OCI-LY1 (cell line): ENCODE measurements around the gene PPCDC.

Experiments
- H2AFZ ChIP-seq: fragments of 200-600 bp; sonication (generic), shearing (Covaris generic); 2 replicates; pipeline ENCODE4 v1.6.0; 2014; ENCODE audit warnings: antibody characterized with exemption, mild to moderate bottlenecking, low read length
- H3F3A ChIP-seq: fragments of 200-600 bp; sonication (generic), shearing (Covaris generic); 2 replicates; pipeline ENCODE4 v1.6.0; 2014; ENCODE audit warnings: mild to moderate bottlenecking, antibody characterized with exemption, low read length, moderate library complexity; ENCODE audit not compliant: insufficient read depth
- H3K27ac ChIP-seq: fragments of 200-600 bp; sonication (generic); 2 replicates; pipeline ENCODE4 v1.5.1; 2014; ENCODE audit warnings: low read length, mixed run types, mild to moderate bottlenecking, low read depth; ENCODE audit not compliant: poor library complexity, severe bottlenecking
- H3K27me3 ChIP-seq: fragments of 200-600 bp; sonication (generic); 2 replicates; pipeline ENCODE4 v1.6.0; 2014; ENCODE audit warnings: antibody characterized with exemption, mild to moderate bottlenecking, low read length, moderate library complexity; ENCODE audit not compliant: insufficient read depth
- H3K36me3 ChIP-seq: fragments of 200-600 bp; sonication (generic); 2 replicates; pipeline ENCODE4 v1.6.1; 2014; ENCODE audit warnings: mild to moderate bottlenecking, antibody characterized with exemption, low read length, moderate library complexity, mixed read lengths; ENCODE audit not compliant: insufficient read depth
- H3K4me1 ChIP-seq: fragments of 200-600 bp; sonication (generic); 2 replicates; pipeline ENCODE4 v1.5.1; 2014; ENCODE audit warnings: mild to moderate bottlenecking, low read length, moderate library complexity; ENCODE audit not compliant: insufficient read depth, severe bottlenecking
- H3K4me2 ChIP-seq: fragments of 200-600 bp; sonication (generic), shearing (Covaris generic); 2 replicates; pipeline ENCODE4 v1.6.1; 2014; ENCODE audit warnings: low read length
- H3K4me3 ChIP-seq: fragments of 200-600 bp; sonication (generic); 2 replicates; pipeline ENCODE4 v1.5.1; 2014; ENCODE audit warnings: low read length, low read depth, mild to moderate bottlenecking, mixed read lengths; ENCODE audit not compliant: poor library complexity, severe bottlenecking
- H3K79me2 ChIP-seq: fragments of 200-600 bp; shearing (Covaris generic); 2 replicates; pipeline ENCODE4 v1.6.1; 2016; ENCODE audit warnings: mixed run types, low read length, mixed read lengths; ENCODE audit not compliant: insufficient read depth
- H3K9ac ChIP-seq: fragments of 200-600 bp; sonication (generic), shearing (Covaris generic); 2 replicates; pipeline ENCODE4 v1.6.1; 2014; ENCODE audit warnings: mild to moderate bottlenecking, low read length, mixed read lengths
- H3K9me2 ChIP-seq: fragments of 200-600 bp; sonication (generic), shearing (Covaris generic); 2 replicates; pipeline ENCODE4 v1.6.1; 2014; ENCODE audit warnings: low read depth, mild to moderate bottlenecking, low read length, mixed read lengths
- H3K9me3 ChIP-seq: fragments of 200-600 bp; shearing (Covaris generic); 2 replicates; pipeline ENCODE4 v1.6.1; 2014; ENCODE audit warnings: low read length, mixed read lengths
- H4K20me1 ChIP-seq: fragments of 200-600 bp; sonication (generic), shearing (Covaris generic); 2 replicates; pipeline ENCODE4 v1.6.0; 2016; ENCODE audit warnings: mild to moderate bottlenecking, low read length; ENCODE audit not compliant: insufficient read depth
- EZH2 ChIP-seq: fragments of 200-600 bp; sonication (generic), shearing (Covaris generic); IDR thresholded peaks from 2 replicates; pipeline ENCODE4 v1.8.0; 2017; ENCODE audit warnings: borderline replicate concordance, mixed run types, mild to moderate bottlenecking, antibody characterized with exemption, low read length, moderate library complexity, mixed read lengths
- TF ChIP-seq, protein P1 (sequence below): fragments of 200-600 bp; sonication (generic), shearing (Covaris generic); IDR thresholded peaks from 2 replicates; pipeline ENCODE4 v1.5.1; 2017; ENCODE audit warnings: mild to moderate bottlenecking, antibody characterized with exemption, low read length, moderate library complexity, mixed read lengths

PPCDC gene

DNA sequence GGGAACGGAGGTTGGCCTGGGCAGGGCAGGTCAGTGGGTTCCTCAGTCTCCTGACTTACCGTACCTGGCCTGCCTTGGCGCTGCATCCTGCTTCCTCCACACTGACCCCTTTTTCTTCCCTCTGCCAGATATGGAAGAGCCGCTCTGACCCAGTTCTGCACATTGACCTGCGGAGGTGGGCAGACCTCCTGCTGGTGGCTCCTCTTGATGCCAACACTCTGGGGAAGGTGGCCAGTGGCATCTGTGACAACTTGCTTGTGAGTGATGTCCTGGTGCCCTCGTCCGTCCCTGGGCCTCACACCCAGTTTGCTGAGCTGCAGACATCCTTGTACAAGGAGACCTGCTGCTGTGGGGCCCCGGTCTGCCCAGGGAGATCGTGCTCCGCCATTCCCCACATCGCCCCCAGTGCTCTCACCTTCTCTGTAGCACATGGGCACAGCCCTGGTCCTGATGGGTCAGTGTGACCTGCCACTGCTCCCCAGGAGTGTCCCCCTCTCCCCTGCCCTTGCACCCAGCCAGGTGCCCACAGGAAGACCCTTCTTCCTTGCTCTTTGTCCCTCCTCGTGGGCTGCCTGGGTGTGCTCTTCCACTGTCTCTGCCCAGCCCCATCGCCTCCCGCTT is 21.0 kb downstream of the PPCDC start:
- H3F3A ChIP-seq, result no peaks in the 10 kb centered on the region
- no peaks in the 10 kb centered on the region for H3K9me3 ChIP-seq
- no peak overlapping the region for H3K4me3 ChIP-seq
- peaks cover 36% of the 10 kb centered on the region for H3K4me1 ChIP-seq
- H4K20me1 ChIP-seq, result no peaks in the 10 kb centered on the region
- H3K79me2 ChIP-seq, result no peaks in the 10 kb centered on the region
- H2AFZ ChIP-seq, result no peak overlapping the region
- H3K9me2 ChIP-seq, result no peaks in the 10 kb centered on the region
- TF ChIP-seq EZH2, result no peak
- TF ChIP-seq, protein P1, sequence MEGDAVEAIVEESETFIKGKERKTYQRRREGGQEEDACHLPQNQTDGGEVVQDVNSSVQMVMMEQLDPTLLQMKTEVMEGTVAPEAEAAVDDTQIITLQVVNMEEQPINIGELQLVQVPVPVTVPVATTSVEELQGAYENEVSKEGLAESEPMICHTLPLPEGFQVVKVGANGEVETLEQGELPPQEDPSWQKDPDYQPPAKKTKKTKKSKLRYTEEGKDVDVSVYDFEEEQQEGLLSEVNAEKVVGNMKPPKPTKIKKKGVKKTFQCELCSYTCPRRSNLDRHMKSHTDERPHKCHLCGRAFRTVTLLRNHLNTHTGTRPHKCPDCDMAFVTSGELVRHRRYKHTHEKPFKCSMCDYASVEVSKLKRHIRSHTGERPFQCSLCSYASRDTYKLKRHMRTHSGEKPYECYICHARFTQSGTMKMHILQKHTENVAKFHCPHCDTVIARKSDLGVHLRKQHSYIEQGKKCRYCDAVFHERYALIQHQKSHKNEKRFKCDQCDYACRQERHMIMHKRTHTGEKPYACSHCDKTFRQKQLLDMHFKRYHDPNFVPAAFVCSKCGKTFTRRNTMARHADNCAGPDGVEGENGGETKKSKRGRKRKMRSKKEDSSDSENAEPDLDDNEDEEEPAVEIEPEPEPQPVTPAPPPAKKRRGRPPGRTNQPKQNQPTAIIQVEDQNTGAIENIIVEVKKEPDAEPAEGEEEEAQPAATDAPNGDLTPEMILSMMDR, result no peak
- no peak overlapping the region for H3K27ac ChIP-seq
- H3K27me3 ChIP-seq, result no peaks in the 10 kb centered on the region
- H3K4me2 ChIP-seq, result no peak overlapping the region
- no peak overlapping the region for H3K9ac ChIP-seq
- H3K36me3 ChIP-seq, result peaks cover 56% of the 10 kb centered on the region

DNA sequence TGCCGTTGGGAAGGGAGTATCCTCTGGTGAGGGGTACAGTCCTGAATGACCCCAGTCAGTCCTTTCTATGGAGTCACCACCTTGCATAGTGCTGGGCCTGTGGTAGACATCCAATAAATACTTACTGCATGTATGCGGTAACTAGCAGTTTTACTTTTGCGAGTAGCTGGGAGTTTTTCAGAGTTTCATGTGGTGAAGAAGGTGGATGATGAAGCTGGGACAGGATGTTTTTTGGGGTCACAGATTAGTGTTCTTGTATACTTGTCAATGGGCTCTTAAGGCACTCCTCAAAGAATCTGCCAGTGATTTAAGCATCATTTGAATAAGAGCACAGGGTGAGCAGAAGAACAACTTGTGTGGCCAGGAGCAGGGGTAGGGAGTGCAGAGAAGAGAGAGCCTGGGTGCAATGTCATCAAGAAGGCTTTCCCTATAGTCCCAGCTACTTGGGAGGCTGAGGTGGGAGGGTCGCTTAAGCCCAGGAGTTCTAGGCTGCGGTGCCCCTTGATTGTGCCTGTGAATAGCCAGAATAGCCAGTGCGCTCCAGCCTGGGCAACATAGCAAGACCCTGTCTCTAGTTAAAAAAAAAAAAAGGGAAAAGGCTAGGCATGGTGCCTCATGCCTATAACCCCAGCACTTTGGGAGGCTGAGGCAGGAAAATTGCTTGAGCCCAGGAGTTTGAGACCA is 22.1 kb downstream of the PPCDC start:
- H3K36me3 ChIP-seq, result peaks cover 60% of the 10 kb centered on the region
- H3K79me2 ChIP-seq, result no peaks in the 10 kb centered on the region
- no peak overlapping the region for H3K4me2 ChIP-seq
- no peak overlapping the region for H3K27ac ChIP-seq
- H3K4me1 ChIP-seq, result peaks cover 36% of the 10 kb centered on the region
- H3K9me3 ChIP-seq, result no peaks in the 10 kb centered on the region
- no peaks in the 10 kb centered on the region for H3K9me2 ChIP-seq
- no peak overlapping the region for H3K4me3 ChIP-seq
- H3K9ac ChIP-seq, result no peak overlapping the region
- no peaks in the 10 kb centered on the region for H4K20me1 ChIP-seq
- H3F3A ChIP-seq, result no peaks in the 10 kb centered on the region
- no peaks in the 10 kb centered on the region for H3K27me3 ChIP-seq
- TF ChIP-seq, protein P1, result no peak
- TF ChIP-seq EZH2, result no peak
- no peak overlapping the region for H2AFZ ChIP-seq

DNA sequence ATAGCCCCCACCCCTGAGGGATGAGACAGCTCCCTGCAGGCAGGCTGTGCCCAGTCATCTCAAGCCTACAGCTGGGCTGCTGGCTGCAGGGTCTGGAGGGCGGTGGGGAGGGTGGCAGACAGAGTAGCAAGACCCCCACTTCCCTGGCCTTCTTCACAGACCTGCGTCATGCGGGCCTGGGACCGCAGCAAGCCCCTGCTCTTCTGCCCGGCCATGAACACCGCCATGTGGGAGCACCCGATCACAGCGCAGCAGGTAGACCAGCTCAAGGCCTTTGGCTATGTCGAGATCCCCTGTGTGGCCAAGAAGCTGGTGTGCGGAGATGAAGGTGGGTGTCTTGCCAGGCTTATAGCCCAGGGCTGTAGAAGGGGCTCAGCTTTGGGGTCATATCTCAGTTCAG is 25.0 kb downstream of the PPCDC start:
- Histone ChIP-seq H3K27me3 (no peaks in the 10 kb centered on the region), H3K9me2 (no peaks in the 10 kb centered on the region), H3K9me3 (no peaks in the 10 kb centered on the region), H2AFZ (no peak overlapping the region), H3K4me2 (no peak overlapping the region), H4K20me1 (no peaks in the 10 kb centered on the region), H3K27ac (no peak overlapping the region), H3F3A (no peaks in the 10 kb centered on the region), H3K36me3 (peaks cover 56% of the 10 kb centered on the region), H3K79me2 (no peaks in the 10 kb centered on the region), H3K9ac (no peak overlapping the region), H3K4me3 (no peak overlapping the region), H3K4me1 (peaks cover 21% of the 10 kb centered on the region)
- TF ChIP-seq EZH2, result no peak
- TF ChIP-seq, protein P1, result no peak
